Activated CD4-positive, CD25-positive, alpha-beta regulatory T cell treated with anti-CD3 and anti-CD28 coated beads, Interleukin-2, amount 50 U/mL, for 72 hours (primary cell): ENCODE measurements around the gene GZMA.

Source experiments
- DNase-seq: peaks from one replicate; pipeline ENCODE4 v3.0.0; 2021

Gene GZMA

DNA sequence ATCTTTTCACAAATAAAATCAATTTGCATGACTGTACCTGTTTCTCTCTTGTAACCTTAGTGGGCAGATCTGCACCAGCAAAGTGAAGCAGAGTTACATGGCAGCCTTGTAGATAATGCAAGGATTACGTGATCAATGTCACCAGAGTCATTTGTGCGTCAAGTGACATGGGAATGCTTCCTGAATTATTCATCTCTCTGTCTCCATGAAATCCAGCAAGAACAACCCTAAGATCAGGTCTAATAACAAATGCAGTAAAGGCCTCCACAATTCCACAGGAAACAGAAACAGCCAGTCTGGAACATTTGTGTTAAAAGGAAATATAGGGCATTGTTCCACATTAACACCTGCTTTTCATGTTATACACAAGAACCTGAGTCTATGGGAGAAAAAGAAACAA, 7.8 kb downstream of the GZMA start:
- no peak for DNase-seq

- DNase-seq = no peak
Measured at GRCh38 chr5:55113327-55113726, 10.9 kb downstream of the GZMA start.

GRCh38 chr5:55114061-55114460, 11.6 kb downstream of the GZMA start:
- no peak for DNase-seq

DNA sequence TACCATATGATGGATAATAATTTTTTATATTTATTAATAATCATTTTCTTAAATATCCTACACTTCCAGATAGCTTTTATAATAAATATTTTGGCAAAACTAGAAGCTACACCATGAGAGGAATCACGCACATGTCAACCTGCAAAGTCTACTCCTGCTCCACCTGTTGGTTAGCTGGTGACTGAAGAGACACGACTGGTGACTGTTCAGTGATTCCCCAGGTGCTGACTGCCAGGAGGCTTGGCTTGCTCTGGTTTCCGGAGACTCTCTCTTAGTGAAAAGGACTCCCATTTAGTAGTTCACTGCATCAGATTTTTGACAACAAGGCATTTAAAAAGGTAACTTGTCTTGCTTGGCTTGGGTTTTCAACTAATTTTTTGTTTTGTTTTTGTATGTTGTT, 20.9 kb downstream of the GZMA start:
- DNase-seq = no peak

GRCh38 chr5:55134053-55134722, 31.7 kb downstream of the GZMA start:
- no peak for DNase-seq

GRCh38 chr5:55136521-55136920, 34.1 kb downstream of the GZMA start:
- no peak for DNase-seq

GRCh38 chr5:55140908-55141665, 38.6 kb downstream of the GZMA start:
- no peak for DNase-seq

DNA sequence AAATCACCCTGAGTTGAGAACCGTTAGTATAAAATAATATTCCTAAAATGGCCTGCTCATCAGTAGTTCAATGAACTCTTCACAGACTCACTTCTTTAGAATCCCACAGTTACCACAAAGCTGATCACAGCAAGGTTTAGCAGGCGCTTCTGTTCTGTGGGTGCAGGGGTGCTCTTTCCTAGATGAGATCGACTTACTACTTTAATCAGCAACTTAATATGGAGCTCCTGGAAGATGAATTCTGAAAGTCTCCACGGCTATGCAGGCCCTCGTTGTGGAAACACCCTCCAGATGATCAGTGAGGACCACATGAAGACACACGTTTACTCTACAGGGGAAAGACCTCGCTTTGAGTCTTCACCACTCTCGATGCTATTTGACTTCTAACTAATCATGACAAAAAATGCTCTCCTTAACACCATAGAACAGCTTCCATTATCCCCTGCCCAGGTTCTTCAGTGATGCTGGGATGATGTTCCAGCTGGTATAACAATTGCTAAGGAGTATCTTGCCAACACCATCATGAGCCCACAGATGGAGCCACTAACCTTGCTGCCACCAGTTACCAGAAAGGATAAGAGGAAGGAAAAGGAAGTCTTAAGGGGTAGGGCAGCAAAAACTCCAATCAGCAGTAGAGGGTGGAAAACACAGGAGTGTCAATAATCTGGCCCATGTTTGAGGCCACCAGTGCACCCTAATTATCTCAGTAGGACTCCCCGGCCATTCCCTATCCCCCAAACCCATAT, 39.7 kb downstream of the GZMA start:
- DNase-seq = no peak

DNA sequence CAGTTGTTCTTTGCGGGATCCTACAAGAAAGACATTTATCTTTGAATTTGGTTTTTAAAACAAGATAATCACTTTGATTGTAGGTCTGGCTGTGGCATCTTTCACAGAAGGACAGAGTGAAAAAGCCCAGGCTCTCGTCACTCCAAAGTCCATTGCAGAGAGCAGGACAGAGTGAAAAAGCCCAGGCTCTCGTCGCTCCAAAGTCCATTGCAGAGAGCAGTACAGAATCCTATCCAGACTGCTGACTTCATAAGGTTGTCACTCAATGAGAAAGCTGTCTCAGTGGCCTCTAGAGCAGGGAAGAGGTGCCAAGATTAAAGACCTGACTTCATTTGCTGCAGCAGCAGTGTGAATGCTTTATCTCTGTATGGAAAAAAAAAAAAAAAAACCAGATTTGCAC, 41.2 kb downstream of the GZMA start:
- no peak for DNase-seq

GRCh38 chr5:55146080-55146479, 43.6 kb downstream of the GZMA start:
- DNase-seq = no peak

DNA sequence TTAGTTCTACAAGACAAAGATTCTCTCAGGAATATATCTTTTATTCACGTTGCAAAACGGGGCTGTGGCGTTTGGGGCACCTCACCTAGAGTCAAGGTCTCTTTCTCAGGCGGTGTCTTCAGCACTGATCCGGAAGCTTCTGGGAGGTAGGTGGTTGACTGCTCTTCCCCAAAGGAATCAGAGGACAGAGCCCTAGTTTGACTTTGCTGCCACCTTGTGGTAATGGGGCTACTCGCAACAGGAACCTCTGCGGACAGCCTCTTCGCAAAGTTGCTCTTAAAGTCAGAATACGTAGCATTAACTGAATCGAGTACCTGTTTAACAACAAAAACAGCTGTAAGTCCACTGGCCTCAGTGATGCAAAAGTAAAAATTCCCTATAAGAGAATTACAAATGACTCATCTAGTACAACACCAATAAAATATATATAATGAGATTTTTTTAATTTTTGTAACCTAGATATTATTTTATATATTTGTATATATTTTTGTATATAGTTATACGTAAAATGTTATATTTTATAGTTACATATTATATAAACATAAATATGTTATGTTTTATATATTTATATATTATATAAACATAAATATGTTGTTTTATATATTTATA, 44.2 kb downstream of the GZMA start:
- peak; percentile 74 for DNase-seq

DNA sequence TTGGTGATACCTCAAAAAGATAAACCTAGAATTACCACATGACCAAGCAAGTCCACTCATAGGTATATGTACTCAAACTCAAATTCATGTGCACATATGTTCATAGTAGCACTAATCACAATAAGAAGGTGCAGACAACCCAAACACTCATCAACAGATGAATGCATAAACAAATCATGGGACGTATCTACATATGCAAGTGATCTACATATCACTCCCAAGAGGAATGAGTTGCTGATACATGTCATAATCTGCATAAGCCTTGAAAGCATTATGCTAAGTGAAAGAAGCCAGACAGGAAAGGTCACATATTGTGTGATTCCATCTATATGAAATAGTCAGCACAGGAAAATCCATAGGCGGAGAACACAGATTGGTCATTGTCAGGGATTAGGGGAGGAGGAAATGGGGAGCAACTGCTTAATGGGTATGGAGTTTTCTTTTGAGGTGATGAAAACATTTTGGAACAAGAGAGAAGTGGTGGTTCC, 46.9 kb downstream of the GZMA start:
- DNase-seq = no peak

- DNase-seq = no peak
Measured at GRCh38 chr5:55151923-55152842, 49.7 kb downstream of the GZMA start.

DNA sequence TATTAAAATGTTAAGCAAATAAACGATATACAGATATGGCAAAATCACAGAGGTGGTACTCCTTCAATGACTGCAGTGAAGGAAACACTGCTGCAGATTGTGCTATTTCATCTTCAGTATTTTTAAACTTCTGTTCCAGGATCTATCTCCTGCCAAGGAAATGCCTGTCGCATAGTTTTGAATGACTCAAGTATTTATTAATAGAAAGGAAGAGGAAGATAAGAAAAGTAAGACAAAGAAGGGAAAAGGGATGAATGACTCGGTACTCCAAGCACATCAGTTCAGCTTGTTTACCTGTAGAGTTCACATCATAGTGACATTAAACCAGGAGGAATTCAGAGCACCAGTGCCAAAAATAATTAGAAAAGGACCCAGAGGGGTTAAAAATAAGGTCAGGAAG, 52.4 kb downstream of the GZMA start:
- DNase-seq = no peak
